HG03354 (cell line): Measurements from ENCODE around the gene SLC26A9.

Experiments
- ATAC-seq: cut with Tn5 transposase; IDR thresholded peaks from one replicate; pipeline ENCODE4 v1.9.1; 2021; ENCODE audit warnings: mild to moderate bottlenecking; ENCODE audit not compliant: unreplicated experiment, poor library complexity, severe bottlenecking

The SLC26A9 gene

DNA sequence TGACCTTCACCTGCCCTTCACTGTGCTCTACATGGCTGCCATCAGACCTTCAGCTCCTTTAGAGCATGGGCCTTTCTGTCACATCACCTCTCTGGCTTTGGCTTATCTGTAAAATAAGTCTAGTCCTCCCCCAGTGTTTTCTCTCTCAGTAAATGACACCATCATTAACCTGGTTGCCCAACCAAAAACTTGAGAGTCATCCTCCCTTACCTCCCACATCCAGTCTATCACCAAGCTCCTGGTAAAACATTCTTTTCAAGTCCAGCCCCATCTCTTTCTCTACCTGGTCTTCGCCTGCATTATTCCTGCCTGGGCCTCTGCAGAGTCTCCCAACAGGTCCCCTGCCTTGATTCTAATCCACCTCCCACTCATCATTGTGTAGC is 13.1 kb downstream of the SLC26A9 start:
- no peak for ATAC-seq

DNA sequence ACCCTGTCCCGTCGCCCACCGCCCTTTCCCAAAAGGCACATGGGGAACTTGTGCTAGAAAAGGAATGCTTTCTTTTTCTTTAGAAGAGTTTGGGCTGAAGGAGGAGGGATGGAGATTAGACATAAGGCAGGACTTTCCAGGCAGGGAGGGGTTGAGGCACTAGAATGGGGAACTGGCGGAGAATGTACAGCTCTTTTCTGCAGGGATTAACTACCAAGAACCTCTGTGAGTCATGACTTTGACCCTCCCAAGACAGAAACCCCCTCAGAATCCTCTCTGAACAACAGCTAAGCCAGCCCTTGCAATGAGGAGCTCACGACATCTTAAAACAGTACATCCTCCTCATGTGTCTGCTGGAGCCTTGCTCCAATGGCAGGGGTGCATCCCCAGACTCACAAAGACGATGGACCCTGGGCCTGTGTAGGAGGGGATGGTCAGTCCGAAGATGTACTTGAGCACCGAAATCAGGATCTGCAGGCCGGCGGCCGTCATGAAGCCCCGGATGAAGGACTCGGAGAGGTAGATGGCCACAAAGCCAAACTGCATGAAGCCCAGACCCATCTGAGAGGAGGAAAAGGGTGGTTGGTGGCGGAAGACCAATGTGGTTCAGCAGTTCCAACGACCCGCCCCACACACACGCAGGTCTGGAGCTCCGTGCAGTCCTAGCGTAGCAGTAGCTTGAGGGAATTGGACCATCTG is 13.6 kb downstream of the SLC26A9 start:
- no peak for ATAC-seq

DNA sequence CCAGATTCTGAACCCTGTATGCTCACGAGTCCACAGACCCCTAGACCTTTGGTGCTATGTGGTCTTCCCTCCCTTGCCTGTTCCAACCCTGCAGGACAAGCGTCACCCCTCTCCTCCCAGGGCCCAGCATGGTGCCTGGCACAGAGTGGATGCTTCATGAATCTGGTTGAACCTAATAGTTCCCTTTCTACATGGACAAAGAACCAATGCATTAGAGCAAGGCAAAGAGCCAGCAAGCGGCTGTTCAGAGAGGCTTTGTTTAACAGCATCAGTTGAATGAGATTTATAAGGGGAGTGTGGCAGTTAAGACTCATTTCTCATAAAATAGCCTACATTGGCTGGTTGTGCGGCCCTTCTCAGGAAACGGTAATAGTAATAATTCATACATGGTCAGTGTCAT is 14.9 kb downstream of the SLC26A9 start:
- ATAC-seq: no peak

DNA sequence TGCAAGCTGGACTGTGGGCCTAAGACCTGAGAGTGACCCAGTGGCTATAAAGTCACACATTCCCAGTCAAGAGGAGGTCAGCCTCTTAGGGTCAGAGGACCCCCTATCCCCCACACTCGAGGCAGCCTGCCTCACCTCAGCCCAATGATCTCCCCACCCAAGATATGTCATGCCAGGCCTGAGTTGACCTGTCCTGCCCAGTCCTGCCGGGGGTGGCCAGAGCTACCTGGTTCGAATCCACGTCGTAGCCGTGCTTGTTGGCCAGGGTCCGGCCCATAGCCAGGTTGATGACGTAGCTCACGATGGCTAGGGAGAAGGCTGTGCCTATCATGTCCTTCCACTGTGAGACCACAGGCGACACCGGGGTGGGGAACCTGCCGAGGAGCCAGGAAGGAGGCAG is 15.6 kb downstream of the SLC26A9 start:
- ATAC-seq: no peak

DNA sequence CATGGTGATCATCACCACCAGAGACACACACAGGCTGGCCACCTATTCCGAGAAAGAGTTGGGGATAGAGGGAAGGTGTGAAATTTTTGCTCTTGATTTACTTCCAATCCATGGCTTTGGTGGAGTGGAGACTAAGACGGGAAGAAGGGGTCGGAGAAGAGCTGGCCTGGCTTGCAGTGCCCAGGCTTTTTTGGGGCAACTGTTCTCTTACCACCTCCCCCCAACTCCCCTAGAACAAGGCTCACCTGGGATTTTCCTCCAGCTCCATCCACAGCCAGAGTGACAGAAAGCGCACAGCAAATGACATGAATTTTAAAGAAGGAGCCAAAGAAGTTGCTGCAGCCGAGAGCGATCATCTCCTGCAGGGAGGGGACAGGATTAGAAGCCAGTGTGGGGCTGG is 16.0 kb downstream of the SLC26A9 start:
- no peak for ATAC-seq

DNA sequence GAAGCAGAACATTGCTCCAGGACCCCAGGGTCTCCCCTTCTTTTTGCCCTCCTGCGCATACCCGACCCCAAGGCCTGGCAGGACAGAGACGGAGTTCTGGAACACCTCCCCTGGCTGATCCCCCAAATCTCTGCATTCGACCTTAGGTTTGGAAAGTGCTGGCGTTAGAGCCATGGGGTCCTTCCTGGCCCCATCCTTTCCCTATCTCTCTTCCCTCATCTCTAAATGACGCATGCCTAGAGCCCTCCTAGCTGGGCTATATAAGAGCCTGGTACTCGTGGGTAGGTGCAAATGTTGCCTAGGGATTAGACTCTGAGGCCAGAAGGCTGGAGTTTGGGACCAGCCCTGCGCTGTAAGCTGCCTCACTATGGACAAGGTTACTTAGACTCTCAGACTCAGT is 16.6 kb downstream of the SLC26A9 start:
- ATAC-seq: no peak

DNA sequence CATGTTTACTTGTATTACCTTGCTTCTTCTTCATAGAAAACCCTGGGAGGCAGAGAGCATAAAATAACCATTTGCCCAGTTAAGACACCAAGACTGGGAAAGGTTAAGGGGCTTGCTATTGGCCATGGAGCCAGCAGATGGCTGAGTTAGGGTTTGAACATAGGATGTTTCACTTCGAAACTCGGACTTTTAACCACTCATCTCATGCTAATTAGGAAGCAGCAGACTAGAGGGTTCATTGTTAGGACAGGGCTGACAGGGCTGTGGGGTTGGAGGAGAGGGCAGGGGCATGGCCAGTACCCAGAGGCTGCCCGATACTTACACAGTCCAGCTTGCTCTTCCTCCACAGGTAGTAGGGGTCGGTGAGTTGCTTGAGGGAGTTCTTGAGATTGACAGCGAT is 17.0 kb downstream of the SLC26A9 start:
- no peak for ATAC-seq

DNA sequence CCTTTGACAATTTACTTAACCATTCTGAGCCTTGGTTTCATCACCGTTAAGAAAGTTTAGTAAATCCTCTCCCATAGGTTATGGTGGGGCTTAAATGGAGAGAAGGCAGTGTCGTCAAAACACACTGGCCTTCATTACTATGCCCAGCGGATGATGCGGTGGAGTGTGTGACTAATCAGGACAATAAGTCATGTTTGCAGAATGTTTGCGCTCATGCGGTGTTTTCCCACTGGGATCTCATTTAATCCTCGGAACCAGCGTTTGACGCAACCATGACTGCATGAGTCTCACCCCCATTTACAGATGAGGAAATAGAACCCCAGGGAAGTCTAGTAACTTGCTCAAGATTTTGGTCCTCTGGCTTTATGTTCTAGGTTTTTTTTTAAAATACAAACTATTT is 17.5 kb downstream of the SLC26A9 start:
- ATAC-seq: no peak

DNA sequence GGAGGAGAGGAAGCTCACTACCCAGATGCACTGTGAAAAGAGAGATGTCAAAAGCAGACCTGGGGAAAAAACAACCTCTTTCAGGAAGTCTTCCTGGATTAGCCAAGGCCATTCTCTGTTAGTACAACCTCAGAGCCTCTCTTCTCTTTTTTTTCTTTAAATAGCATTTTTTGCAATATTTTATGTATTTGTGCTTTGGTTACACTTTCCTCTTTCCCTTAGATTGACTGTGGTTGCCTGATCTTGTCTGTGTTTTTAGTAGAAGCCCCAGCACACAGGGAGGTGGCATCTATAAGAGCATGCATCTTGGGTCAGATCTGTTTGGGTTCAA is 18.8 kb downstream of the SLC26A9 start:
- no peak for ATAC-seq

DNA sequence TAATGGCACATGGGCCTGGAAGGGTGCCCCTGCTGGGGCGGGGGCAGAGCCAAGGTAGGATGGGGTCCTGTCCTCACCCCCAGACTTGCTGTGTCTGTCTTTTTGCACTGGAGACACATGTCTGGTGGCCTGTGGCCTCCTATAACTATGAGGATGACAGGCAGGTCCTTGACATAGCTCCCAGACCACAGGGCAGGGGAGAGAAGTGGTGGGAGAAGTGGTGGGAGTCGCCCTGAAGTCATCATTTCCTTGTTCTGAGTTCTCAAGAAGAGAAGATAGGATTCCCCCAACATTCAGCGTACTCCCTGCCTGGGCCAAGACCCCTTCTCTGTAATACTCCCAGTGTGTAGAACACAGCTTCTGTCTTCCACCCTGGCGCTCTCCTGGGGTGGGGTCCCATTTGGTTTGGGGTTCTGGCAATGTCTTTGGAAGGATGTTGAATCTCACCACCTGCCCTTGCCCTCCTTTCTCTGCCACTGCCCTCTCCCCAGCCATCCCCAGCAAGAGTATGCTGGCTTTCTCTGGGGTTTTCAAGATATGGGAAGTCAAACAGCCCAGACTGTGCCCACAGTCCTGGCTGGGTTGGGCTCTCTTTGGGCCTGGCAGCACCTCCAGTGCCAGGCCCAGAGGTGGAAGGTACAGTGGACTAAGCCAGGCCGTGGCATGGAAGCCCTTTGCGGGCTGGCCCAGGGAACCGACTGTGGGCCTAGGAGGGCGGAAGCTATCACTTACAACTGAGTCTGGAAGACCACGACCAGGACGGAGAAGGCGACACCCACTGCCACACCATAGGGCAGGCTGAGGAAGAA is 19.4 kb downstream of the SLC26A9 start:
- no peak for ATAC-seq

DNA sequence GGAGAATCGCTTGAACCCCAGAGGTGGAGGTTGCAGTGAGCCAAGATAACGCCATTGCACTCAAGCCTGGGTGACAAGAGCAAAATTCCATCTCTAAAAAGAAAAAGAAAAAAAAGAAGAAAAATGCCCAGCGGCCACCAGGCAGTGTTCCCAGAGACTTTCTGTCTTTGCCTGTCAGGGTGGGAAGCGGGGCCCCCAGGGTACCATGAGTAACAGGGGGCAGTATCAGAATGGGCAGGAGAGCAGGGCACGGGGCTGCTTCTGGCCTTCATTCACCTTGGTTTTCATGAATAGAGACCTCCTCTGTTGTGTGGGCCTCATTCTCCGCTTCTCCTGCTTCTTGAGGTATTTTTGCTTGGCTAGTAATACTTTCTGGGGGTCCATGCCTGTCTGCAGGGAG is 20.4 kb downstream of the SLC26A9 start:
- ATAC-seq: no peak

DNA sequence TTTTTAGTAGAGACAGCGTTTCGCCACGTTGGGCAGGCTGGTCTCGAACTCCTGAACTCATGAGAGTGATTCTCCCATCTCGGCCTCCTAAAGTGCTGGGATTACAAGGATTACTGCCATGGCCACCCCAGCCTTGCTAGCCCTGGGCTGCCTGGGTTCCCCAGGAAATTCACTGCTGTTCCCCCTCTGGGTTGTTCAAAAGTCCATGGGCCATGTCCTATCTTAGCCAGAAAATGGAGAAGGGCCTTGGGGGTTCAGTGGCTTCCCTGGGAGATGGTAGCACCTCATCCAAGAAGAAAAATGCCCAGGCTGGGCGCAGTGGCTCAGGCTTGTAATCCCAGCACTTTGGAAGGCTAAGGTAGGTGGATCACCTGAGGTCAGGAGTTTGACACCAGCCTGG is 20.9 kb downstream of the SLC26A9 start:
- ATAC-seq: no peak

DNA sequence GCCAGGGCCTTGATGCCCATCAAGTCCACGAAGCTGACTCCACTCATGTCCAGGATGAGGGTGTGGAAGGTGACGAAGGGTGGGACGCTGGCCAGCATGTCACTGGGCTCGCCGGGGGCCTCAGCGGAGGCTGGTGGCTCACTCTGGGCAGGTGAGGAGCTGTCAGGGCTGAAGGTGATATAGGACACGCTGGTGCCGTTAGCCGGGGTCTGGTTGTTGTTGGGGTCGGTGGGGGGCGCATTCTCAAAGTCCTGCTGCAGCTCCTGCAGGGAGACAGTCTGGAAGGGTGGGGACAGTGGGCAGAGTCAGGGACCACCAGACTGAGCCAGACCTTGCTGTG is 21.7 kb downstream of the SLC26A9 start:
- no peak for ATAC-seq

DNA sequence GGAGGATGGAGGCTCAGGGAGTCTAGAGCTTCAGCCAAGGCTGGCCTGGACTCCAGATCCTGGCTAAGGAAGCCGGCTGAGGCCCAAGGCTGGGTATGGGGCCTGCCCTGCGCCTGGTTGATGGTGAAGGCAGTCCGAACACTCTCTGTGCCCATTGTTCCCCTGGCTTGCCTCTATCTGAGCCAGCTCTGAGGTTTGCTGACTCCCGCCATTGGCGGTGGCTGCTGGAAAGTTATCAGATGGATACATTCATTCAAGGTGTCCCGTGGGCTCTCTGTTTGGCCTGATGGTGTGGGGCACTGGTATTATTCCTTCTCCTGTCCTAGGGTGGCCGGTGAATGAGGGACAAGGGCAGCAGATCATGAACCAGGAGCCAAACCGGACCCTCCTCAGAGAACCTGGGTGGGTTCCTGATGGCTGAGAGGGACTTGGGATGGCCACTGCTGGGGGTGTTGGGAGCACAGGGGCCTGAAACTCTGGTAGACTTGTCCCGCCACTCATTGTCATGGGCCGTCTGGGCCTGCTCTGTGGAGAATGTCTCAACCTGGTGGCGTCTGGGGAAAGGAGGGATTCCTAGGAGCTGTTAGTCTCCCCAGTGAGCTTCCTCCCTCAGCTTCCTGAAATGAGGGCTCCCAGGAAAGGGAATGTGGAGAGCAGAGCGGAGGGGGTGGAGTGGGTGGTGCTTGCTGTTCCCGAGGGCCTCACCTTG is 22.2 kb downstream of the SLC26A9 start:
- ATAC-seq: no peak

DNA sequence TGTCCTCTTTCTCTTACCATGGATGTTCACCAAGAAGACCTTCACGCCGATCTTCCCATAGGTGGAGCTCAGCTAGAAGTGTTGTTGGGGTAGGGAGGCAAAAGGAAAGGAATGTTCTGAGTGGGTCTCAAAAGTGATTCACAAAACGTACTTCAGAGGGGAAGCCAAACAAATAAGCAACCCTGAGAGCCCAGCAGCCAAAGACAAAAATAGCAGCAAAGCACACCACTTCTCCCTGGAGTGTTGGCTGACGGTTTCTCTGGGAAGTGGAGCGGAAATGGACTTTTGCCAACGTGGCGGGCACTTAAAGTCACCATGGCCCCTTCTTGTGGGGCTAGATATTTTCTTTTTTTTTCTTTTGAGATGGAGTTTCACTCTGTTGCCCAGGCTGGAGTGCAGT is 23.1 kb downstream of the SLC26A9 start:
- ATAC-seq: no peak

DNA sequence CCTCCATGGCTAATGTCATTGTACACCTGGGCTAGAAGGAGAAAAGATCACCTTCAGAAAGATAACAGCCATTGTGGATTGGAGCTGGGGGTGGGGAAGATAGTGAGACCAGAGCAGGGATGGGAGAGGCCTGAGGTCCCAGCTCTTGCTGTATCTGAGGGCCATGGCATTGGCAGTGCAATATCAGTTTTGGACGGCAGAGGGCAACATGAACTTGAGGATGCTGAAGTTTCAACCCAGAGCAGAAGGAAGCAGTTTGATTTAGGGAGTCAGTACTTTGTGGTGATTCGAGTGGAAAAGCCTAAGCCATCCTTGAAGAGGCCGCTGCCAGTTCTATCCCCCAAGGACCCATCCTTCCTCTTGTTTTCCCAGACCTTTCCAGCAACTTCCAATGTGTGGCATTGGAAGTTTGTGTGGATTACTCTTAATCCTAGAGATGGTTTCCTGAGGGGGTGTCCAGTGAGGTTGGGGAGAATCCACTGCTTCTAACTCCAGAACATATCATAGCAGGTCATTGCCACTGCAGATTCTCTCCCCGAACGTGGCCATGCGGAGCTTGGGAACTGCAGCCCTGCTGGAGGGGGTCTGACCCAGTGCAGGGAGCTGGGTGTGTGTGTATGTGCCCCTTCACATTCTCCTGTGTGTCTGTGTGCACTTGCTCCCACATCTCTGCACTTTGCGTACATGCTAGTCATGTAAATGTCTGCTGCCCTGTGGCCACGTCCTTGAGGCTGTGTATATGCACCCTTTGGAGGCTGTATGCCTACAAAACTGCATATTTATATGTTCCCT is 24.1 kb downstream of the SLC26A9 start:
- ATAC-seq: no peak

DNA sequence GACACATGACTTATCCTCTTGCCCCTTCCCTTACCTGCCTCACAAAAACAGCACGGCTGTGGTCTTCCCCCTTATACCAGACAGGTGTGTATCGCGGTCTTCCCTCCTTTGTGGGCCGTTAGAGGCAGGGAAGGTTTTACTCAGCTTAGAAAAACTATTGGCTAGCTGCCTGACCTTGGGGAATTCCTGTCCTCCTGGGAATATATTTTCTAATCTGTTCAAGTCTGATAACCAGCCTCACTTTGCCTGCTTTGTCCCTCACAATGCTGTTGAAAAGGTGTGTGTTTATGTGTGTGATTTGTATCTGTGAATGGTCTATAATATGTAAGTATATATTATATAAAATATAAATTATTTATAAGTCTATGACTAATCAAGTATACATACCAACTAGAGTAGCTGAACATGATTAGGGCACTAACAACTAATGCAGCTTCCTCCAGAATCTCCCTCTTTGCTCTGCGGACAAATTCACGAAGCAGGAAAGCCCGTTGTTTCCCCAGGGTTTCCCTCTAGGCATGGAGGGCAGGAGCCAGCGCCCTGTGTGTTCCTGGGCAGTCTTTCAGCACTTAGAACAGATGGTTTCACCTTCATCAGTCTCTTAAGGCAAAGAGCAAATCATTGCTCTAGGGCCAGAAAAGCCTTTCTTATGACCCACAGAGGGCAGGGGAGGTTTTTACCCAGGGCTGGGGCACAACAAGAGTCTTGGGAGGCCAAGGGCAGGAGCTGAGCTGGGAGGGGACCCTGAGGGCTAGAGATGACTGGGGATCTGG is 25.6 kb downstream of the SLC26A9 start:
- no peak for ATAC-seq

DNA sequence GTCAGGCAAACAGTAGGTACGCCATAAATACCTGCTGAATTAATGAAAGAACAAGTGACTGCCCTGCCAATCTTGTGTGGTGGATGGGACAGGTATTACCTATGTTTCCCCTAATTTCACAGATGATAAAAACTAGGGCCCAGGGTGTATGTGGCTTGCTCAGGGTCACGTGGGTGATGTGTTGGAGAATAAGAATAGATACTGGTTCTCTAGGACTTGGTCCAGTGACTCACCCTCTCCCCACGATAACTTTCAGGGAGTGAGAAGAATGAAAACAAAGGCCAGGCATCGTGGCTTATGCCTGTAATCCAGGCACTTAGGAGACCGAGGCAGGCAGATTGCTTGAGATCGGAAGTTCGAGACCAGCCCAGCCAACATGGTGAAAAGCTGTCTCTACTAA is 26.7 kb downstream of the SLC26A9 start:
- ATAC-seq: no peak

DNA sequence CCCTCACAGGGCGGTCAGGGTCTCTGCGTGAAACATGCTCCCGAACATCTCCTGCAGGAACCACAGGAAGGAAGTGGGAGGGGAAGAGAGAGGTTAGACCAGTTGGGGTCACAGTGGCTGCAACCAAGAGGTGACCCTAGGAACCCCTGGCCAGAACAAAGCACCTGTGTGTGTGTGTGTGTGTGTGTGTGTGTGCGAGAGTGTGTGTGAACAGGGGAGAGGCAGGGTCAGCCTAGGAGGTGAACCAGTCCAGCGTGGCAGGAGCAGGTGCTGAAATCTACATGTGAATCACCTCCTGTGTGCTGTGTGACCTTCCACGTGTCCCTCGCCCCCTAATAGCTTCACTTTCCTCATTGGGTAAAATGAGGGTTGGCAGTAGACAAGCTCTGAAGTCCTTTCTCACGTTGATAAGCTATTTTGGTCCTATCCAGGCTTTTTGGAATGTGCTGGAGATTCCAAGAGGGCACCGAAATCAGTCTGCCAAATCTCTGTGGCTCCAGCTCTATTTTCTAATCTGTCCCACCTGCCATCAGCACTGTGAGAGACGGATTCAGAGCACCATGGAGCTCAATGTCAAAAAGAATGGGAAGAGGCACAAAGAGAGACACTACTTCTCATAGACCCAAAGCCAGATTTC is 27.8 kb downstream of the SLC26A9 start:
- no peak for ATAC-seq
